Activated T-cell treated with anti-CD3 and anti-CD28 coated beads, Interleukin-2, amount 50 U/mL, for 4 hours (primary cell): ENCODE measurements around the gene MRPS31. TPM values are rescaled to one million over a fixed set of nuclear protein-coding genes. Genes with fewer than 3 reads are reported as not detected.
A peak's percentile ranks its signal among the peaks of the same experiment; 100 is the strongest.

Experiments used
- ATAC-seq, 2 donors: fragments of 200-7000 bp; cut with Tn5 transposase; one replicate each; pipeline ENCODE4 v1.10.0; 2021
- DNase-seq: peaks from one replicate; pipeline ENCODE4 v3.0.0-alpha.2; 2020
- H3K27me3 Mint-ChIP-seq: one replicate; pipeline ENCODE4 v1.8.0; 2021; ENCODE audit warnings: low read depth, mixed read lengths
- H3K36me3 Mint-ChIP-seq: one replicate; pipeline ENCODE4 v1.8.0; 2022; ENCODE audit warnings: mixed read lengths; ENCODE audit not compliant: insufficient read depth
- H3K4me1 Mint-ChIP-seq: one replicate; pipeline ENCODE4 v1.8.0; 2021; ENCODE audit warnings: low read depth, mixed read lengths
- H3K4me3 Mint-ChIP-seq: one replicate; pipeline ENCODE4 v1.8.0; 2021; ENCODE audit warnings: mild to moderate bottlenecking, moderate library complexity, mixed read lengths
- H3K9me3 Mint-ChIP-seq: one replicate; pipeline ENCODE4 v1.8.0; 2021; ENCODE audit warnings: mixed read lengths
- total RNA-seq, 3 donors: library from RNA; stranded (reverse); gene quantifications; one replicate each; pipeline ENCODE4 v1.2.1, GENCODE V29; 2021

The MRPS31 gene
- total RNA-seq, 3 donors from 2014 or later: 43.6 to 48.4 (median 46.4) TPM

DNA sequence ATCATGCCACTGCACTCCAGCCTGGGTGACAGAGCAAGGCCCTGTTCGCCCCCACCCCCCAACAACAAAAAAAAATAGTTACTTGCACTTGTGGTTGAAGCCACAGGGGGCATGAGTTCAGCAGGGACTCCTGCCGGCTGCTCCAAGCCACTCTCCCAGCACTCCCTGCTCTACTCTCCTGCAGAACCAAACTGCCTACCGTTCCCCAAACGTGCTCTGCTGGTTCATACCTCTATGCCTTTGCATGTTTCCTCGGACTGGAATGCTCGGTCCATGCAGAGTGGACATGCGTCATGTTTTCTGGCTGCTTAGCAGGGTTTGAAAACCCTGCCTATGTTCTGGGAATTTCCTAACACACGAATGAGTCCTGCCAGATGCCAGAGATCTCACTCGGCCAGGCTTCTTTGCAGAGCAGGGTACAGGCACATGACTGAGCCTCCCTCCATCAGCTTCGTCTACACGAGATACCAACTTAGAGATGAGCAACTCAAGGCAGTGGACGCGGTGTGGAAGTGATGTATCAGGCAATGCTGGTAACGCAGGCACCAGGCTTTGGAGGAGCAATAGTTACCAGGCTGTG, 9.9 kb upstream of the MRPS31 start:
- no peak for ATAC-seq
- no peak overlapping the region for H3K4me3 Mint-ChIP-seq
- no peak for DNase-seq
- H3K36me3 Mint-ChIP-seq: no peaks in the 10 kb centered on the region
- H3K4me1 Mint-ChIP-seq: peaks cover 21% of the 10 kb centered on the region
- no peaks in the 10 kb centered on the region for H3K9me3 Mint-ChIP-seq
- no peaks in the 10 kb centered on the region for H3K27me3 Mint-ChIP-seq

DNA sequence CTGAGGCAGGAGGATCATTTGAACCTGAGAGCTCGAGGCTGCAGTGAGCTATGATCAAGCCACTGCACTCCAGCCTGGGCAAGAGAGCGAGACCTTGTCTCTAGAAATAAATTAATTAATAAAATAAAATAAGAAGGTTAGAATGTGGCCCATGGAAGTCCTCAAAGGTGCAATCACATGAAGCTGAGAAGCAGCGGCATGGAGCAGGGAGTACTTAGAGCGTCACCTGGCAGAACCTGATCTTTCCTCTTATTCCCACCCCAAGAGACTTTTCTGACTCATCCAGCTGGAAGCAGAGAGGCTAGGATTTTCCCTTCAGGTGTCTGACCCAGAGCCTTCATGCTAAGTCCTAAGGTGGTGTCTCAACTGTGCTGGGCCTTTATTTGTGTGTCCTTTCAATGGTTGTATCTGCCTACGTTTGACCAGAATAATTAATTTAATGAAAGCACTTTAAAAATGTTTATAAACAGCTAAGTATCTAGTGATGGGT, 8.9 kb upstream of the MRPS31 start:
- DNase-seq (no peak), ATAC-seq (no peak)
- no peaks in the 10 kb centered on the region for H3K27me3 Mint-ChIP-seq
- peaks cover 26% of the 10 kb centered on the region for H3K4me1 Mint-ChIP-seq
- H3K4me3 Mint-ChIP-seq: no peak overlapping the region
- H3K36me3 Mint-ChIP-seq: no peaks in the 10 kb centered on the region
- H3K9me3 Mint-ChIP-seq: no peaks in the 10 kb centered on the region

DNA sequence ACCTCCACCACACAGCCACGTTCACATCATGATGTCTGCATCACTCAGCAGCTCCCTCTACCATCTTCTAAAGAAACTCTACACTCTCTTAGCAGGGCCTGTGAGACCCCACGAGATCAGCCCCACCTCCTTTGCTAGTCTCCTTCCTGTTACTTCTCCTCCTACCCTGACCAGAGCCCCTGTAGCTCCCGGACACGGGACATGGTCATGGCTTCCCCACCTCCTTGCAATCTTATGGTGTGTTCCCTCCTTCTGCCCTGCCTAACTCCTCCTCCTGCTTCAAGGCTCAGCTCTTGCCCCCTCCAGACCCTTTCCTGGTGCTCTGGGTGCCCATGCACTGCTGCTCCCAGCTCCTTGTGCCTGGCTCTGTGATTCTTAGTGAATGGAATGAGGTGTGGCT, 8.1 kb upstream of the MRPS31 start:
- no peaks in the 10 kb centered on the region for H3K9me3 Mint-ChIP-seq
- no peak overlapping the region for H3K4me3 Mint-ChIP-seq
- H3K27me3 Mint-ChIP-seq: no peaks in the 10 kb centered on the region
- peaks cover 26% of the 10 kb centered on the region for H3K4me1 Mint-ChIP-seq
- ATAC-seq (no peak), DNase-seq (no peak)
- no peaks in the 10 kb centered on the region for H3K36me3 Mint-ChIP-seq

DNA sequence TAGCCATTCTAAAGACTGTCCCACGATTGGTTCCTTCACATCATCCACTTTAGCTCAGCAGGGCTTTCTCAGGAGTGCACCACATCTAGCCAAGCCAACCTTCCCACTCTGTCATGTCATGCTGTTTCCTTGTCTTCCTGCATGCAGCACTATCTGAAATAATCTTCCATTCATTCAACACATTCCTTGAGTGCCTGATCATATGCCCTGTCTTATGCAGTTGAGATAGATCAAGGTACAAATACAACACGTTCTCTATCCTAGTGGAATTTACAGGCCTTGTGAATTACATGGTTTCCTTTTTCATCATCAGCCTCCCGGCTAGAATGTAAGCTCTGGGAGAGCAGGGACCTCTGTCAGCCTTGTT, 6.8 kb upstream of the MRPS31 start:
- H3K9me3 Mint-ChIP-seq: no peaks in the 10 kb centered on the region
- H3K4me3 Mint-ChIP-seq: no peak overlapping the region

DNA sequence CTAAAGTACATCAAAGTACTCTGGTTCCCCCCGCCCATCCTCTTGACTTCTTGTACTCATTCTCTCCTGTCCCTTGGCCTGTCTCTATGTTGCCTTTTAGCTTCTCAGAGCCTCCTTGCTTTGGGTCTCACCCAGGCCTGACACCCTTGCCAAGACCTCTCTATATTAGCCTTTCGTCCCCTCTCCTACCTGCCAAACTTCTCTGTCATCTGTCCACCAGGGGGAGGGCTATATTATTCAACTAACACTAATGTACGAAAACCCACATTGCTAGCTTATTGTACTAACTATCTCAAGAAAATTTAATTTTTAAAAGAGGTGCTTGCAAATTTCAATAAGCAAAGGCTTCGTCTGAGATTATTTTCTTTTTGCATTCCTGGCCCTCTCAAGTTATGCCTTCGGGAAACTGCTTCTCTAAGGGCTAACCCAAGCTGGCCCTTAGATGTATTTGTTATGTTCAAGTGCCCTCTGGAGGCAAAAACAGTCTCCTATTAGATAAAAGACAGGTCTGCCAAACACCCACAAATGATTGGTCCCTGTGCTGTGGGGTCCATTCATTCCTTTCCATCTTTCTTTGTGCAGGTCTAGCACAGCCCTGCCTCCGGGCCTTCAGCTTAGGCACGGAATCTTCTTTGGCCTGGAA, 6.3 kb upstream of the MRPS31 start:
- ATAC-seq (peak; percentile 68), DNase-seq (no peak)
- H3K4me1 Mint-ChIP-seq: peaks cover 26% of the 10 kb centered on the region
- H3K4me3 Mint-ChIP-seq: peak overlapping the region; percentile 79
- H3K27me3 Mint-ChIP-seq: no peaks in the 10 kb centered on the region
- H3K36me3 Mint-ChIP-seq: no peaks in the 10 kb centered on the region
- no peaks in the 10 kb centered on the region for H3K9me3 Mint-ChIP-seq

More for the DNA sequence above, 6.8 kb upstream of the MRPS31 start:
- no peak for DNase-seq
- H3K4me1 Mint-ChIP-seq: peaks cover 26% of the 10 kb centered on the region
- no peak for ATAC-seq
- H3K27me3 Mint-ChIP-seq: no peaks in the 10 kb centered on the region
- no peaks in the 10 kb centered on the region for H3K36me3 Mint-ChIP-seq

DNA sequence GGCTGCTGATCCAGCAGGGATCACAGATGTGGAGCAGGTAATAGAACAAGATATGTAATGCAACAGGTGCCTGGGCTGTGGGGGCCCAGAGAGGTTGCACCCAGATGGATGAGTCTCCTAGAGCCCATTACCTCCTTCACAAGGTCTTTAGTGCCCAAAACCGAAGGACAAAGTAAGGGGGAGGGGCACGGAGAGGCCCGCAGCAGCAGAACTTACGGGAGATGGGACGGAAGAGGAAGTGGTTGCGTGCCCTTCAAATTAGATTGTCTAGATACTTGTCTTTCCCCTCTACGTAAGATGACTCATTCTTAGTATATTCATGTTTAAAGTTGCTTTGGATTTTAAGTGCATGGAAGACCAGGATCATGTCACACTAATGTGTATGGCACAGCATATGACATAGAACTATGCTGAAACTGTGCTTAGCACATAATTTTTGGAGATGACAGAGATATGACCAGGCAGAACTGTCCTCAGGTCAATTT, 5.7 kb upstream of the MRPS31 start:
- Mint-ChIP-seq H3K4me3 (peak overlapping the region; percentile 79), H3K27me3 (no peaks in the 10 kb centered on the region), H3K36me3 (no peaks in the 10 kb centered on the region), H3K4me1 (peaks cover 26% of the 10 kb centered on the region), H3K9me3 (no peaks in the 10 kb centered on the region)
- DNase-seq (peak; percentile 62), ATAC-seq (peak; percentile 88 to 91)

DNA sequence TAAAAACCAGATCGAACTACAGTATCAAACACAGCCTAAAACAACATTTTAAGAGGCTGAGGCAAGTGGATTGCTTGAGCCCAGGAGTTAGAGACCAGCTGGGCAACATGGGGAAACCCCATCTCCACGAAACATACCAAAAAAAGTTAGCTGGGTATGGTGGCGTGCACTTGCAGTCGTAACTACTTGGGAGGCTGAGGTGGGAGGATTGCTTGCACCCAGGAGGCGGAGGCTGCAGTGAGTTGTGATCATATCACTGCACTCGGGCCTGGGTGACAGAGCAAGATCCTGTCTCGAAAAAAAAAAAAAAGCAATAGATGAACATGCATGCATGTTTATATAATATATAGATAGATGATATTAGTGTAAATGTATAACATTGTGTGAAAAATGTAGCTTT, 5.2 kb upstream of the MRPS31 start:
- peaks cover 26% of the 10 kb centered on the region for H3K4me1 Mint-ChIP-seq
- H3K27me3 Mint-ChIP-seq: no peaks in the 10 kb centered on the region
- no peak for ATAC-seq
- no peaks in the 10 kb centered on the region for H3K9me3 Mint-ChIP-seq
- H3K4me3 Mint-ChIP-seq: peak overlapping the region; percentile 79
- no peaks in the 10 kb centered on the region for H3K36me3 Mint-ChIP-seq
- DNase-seq: no peak

DNA sequence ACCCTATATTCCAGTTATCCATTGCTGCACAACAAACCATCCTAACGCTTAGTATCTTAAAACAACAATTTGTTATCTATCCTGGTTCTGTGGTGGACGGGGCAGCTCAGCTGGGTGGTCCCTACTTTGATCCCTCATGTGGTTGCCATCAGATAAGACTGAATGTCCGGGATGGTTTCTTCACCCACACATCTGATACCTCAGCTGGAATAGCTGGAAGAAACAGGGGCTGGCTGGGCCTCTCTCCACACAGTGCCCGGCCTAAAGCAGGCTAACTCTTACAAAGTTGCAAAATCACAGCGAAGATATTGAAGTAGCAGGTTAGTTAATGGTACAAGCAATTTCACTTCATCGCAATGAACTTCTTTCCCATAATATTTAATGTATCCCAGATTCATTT, 3.7 kb upstream of the MRPS31 start:
- H3K4me1 Mint-ChIP-seq: peaks cover 36% of the 10 kb centered on the region
- H3K4me3 Mint-ChIP-seq: no peak overlapping the region
- peaks cover 1% of the 10 kb centered on the region for H3K36me3 Mint-ChIP-seq
- H3K27me3 Mint-ChIP-seq: no peaks in the 10 kb centered on the region
- no peak for DNase-seq
- no peaks in the 10 kb centered on the region for H3K9me3 Mint-ChIP-seq
- ATAC-seq: no peak

DNA sequence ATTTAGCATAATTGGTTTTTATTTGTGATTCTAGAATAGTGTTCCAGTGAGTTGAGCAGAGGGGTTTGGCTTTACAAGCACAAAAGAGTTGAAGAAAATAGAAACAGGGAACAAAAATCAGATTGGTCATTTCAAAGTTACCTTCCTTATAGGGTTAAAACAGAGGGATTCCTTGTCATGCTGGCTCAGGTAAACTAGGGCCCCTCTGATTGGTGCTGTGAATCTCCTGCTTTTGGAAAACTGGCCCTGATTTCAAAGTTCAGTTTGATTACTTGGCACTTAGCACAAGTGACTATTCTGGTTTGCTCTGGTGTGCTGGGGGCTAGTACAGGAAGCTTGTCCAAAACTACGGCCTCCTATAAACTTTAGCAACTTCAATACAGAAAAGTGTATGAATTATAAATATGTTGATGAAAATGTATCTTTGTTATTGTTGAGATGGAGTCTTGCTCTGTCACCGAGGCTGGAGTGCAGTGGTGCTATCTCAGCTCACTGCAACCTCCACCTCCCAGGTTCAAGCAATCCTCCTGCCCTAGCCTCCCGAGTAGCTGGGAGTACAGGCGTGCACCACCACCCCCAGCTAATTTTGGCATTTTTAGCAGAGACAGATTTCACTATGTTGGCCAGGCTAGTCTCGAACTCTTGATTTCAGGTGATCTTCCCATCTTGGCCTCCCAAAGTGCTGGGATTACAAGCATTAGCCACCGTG, 1.9 kb upstream of the MRPS31 start:
- Mint-ChIP-seq H3K4me1 (peaks cover 39% of the 10 kb centered on the region), H3K27me3 (no peaks in the 10 kb centered on the region), H3K36me3 (peaks cover 2% of the 10 kb centered on the region), H3K9me3 (no peaks in the 10 kb centered on the region), H3K4me3 (peak overlapping the region; percentile 96)
- DNase-seq (no peak), ATAC-seq (no peak)

DNA sequence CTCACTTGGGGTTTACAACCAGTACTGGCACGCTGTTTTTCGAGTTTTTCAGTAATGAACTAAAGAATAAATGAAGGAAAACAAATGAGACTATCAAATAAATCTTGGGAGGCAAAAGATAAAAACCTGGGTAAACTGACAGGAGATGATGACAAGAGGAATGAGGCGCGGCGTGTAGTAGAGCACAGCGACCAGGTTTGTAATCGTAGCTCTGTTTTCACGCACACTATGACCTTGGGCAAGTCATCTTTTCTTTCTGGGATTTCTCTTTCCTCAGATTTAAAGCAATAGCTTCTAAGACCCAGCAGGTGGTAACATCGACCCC, 419 bp downstream of the MRPS31 start:
- Mint-ChIP-seq H3K27me3 (no peaks in the 10 kb centered on the region), H3K9me3 (no peaks in the 10 kb centered on the region), H3K4me3 (peak overlapping the region; percentile 96), H3K4me1 (peaks cover 32% of the 10 kb centered on the region), H3K36me3 (peaks cover 9% of the 10 kb centered on the region)
- DNase-seq (no peak), ATAC-seq (no peak)

DNA sequence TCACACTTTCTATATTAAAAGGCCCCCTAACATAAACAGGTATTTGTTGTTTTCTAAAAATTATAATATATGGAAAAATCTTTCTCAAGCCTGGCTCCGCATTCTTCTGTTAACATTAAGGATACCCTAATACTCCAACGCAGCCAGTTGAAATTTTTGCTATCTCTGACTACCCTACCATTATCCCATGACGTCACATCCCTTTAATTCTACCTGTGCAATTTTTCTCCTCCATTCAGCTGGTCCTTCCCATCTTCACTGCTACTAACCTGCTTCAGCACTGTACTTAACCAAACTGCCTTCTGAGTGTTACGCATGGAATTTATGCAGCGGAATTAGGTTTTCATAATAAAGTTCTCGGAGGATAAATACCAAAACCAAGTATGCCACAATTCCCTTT, 1.0 kb downstream of the MRPS31 start:
- no peak for ATAC-seq
- Mint-ChIP-seq H3K4me1 (peaks cover 33% of the 10 kb centered on the region), H3K36me3 (peaks cover 9% of the 10 kb centered on the region)

DNA sequence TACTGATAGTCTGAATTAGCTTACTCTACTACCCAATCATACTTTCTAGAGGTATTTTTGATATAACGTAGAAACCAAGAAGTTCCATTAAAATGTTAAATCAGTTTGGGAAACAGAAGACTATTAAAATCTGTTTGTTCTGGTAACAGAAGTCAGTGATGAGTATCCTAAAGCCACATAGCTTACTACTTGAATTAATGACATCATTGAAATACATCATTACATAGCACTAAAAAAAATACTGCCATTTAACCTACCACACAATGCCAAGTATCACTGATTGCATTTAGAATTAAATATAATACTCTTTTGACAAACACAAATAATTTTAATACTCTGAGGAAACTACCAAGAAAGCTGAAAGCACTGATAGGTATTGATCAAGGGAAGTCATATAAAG, 5.4 kb downstream of the MRPS31 start:
- no peaks in the 10 kb centered on the region for H3K27me3 Mint-ChIP-seq
- no peak overlapping the region for H3K4me3 Mint-ChIP-seq
- DNase-seq: no peak
- H3K4me1 Mint-ChIP-seq: peaks cover 56% of the 10 kb centered on the region
- H3K36me3 Mint-ChIP-seq: peaks cover 20% of the 10 kb centered on the region
- H3K9me3 Mint-ChIP-seq: no peaks in the 10 kb centered on the region
- no peak for ATAC-seq

More for the DNA sequence above, 1.0 kb downstream of the MRPS31 start:
- no peak for DNase-seq
- no peaks in the 10 kb centered on the region for H3K27me3 Mint-ChIP-seq
- H3K9me3 Mint-ChIP-seq: no peaks in the 10 kb centered on the region
- H3K4me3 Mint-ChIP-seq: peak overlapping the region; percentile 96

DNA sequence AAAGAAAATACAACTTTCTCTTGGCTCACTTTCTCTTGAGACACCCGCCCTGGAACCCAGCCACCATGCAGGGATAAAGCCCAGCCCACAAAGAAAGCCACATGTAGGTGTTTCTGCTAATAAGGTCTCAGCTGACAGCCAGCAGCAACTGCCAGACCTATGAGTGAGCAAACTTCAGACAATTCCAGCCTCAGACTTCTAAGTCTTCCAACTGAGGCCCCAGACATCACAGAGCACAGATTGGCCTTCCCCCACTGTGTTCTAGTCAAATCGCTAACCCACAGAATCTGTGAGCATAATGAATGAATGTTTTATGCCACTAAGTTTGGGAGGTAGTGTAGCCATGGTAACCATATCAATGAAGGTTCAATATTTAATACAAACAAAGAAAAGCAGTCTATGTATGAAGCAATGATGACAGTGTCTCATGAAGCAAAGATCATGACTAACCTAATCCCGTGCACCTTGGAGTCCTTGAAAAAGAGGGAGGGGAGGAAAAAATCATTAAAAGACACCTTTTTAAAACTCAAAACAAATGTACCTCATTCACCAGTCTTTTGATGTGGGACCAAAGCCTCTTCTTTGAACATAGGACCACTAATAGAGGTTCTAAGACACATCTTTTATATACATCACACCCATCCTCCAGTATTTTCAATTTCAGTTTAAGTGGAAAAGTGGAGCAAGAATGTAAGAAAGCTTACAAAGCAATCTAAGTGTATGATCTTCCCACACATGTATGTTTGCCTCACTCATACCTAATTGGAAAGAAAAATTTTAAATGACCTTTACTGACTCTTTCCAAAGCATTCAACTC, 6.2 kb downstream of the MRPS31 start:
- ATAC-seq (peak; percentile 90 to 92), DNase-seq (no peak)
- Mint-ChIP-seq H3K36me3 (peaks cover 22% of the 10 kb centered on the region), H3K4me1 (peaks cover 49% of the 10 kb centered on the region), H3K27me3 (no peaks in the 10 kb centered on the region), H3K4me3 (peak overlapping the region; percentile 40), H3K9me3 (no peaks in the 10 kb centered on the region)

DNA sequence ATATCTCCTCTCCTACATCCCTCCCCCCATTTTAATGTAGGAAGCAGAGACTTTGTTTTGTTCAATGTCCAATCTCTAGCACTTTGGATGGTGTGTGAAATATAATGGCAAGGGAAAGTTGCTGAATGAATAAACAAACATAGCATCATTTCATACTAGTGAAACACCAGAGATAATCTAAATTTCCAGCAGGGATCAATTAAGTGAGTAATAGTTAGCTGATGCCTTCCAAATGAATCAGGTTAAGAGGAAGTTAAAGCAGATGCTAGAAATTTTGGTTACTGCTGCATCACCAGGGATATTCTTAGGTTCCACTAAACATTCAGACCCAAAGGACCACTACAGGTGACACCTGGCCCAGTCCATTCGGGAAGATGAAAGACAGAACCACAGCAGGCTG, 8.1 kb downstream of the MRPS31 start:
- H3K9me3 Mint-ChIP-seq: no peaks in the 10 kb centered on the region
- no peak for ATAC-seq
- H3K4me3 Mint-ChIP-seq: no peak overlapping the region
- peaks cover 27% of the 10 kb centered on the region for H3K36me3 Mint-ChIP-seq
- no peak for DNase-seq
- no peaks in the 10 kb centered on the region for H3K27me3 Mint-ChIP-seq
- H3K4me1 Mint-ChIP-seq: peaks cover 43% of the 10 kb centered on the region
